ENCODE measurements around the gene ARHGAP31.

- TF ChIP-seq CTCF (conservative IDR thresholded peaks at IDR 0.05 in 1 of 2, IDR thresholded peaks at IDR 0.05 in 1 of 2; ENCODE audit: low read depth in 1 of 2, low read length in 2 of 2): no peak
- TF ChIP-seq EZH2 (IDR thresholded peaks at IDR 0.05; ENCODE audit: low read length, missing control alignments): no peak
These were observed 35.3 kb upstream of the ARHGAP31 start for GRCh38 chr3:119258915-119259314.
